AG04449 (cell line): ENCODE data around the gene CCDC68.

ENCODE experiments used
- CTCF ChIA-PET: fragments of 350-600 bp; formaldehyde crosslinking; extraction: SDS; loops from one replicate; lab custom pipeline; 2021; ENCODE audit warnings: antibody characterized with exemption; lab: Yijun Ruan, JAX
- POLR2A ChIA-PET: fragments of 400-600, 350-600 bp; formaldehyde crosslinking; extraction: SDS; loops from one replicate; lab custom pipeline; 2020; ENCODE audit warnings: antibody characterized with exemption, inconsistent platforms; lab: Yijun Ruan, JAX
- DNase-seq: peaks from one replicate; pipeline ENCODE4 v3.0.0-alpha.2; 2010; ENCODE audit warnings: low read depth, low spot score
- H3K4me3 ChIP-seq: 2 replicates; pipeline ENCODE4 v1.5.1; 2011; ENCODE audit warnings: low read depth, mild to moderate bottlenecking, control low read depth, low read length
- TF ChIP-seq, protein P1 (sequence below): IDR thresholded peaks from one replicate; pipeline ENCODE4 v1.5.1; 2011; ENCODE audit warnings: mild to moderate bottlenecking, moderate library complexity, low read length, control low read depth, inconsistent platforms; ENCODE audit not compliant: insufficient read depth; ENCODE audit errors: missing control alignments

Gene CCDC68

DNA sequence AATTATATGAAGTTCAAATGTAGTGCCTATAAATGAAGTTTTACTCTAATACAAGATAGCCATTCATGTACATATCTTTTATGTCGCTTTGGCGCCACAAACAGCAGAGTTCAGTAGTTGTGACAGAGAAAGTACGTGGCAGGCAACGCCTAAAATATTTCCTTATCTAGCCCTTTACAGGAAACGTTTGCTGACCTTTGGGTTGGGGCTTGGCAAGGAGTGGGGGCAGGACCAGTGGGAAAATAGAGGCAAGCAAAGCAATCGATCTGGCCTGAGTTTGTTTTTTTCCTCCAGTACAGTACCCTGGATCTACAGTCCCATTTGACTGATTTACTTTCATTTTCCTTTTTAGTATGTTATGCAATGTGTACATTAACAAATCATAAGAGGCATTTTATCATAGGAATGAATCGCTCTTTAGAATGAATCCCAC lies 13.1 kb downstream of the CCDC68 start:
- H3K4me3 ChIP-seq = peak overlapping the region; percentile 46

DNA sequence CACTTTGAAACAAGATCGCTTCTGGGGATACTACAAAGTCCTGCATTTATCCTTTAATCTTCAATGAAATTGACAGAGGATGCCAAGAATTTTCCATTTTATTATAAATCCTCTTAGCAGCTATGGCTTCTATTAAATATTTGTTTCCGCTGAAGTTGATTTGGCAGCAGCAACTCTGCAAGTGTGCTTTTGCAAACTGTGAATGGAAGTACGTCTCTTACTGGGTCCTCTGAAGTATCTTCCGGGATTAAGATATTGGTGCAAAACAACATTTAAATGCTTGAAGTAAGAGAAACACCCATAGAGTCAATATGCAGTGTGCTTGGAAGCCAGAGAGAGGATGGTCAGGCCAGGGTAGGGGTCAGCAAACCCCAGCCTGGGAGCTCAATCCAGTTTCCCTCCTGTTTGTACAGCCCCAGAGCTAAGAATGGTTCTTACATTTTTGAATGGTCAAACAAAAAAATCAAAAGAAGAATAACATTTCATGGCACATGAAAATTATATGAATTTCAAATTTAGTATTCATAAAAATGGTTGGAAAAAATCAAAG lies 13.6 kb downstream of the CCDC68 start:
- ChIA-PET POLR2A (no interaction called here), CTCF (interaction anchor here (1.5 kb wide), 1 partner anchor 274 kb away, joined by 4 read pairs; no protein-coding TSS in a partner anchor)
- TF ChIP-seq, protein P1, sequence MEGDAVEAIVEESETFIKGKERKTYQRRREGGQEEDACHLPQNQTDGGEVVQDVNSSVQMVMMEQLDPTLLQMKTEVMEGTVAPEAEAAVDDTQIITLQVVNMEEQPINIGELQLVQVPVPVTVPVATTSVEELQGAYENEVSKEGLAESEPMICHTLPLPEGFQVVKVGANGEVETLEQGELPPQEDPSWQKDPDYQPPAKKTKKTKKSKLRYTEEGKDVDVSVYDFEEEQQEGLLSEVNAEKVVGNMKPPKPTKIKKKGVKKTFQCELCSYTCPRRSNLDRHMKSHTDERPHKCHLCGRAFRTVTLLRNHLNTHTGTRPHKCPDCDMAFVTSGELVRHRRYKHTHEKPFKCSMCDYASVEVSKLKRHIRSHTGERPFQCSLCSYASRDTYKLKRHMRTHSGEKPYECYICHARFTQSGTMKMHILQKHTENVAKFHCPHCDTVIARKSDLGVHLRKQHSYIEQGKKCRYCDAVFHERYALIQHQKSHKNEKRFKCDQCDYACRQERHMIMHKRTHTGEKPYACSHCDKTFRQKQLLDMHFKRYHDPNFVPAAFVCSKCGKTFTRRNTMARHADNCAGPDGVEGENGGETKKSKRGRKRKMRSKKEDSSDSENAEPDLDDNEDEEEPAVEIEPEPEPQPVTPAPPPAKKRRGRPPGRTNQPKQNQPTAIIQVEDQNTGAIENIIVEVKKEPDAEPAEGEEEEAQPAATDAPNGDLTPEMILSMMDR = no peak
- no peak for DNase-seq
- H3K4me3 ChIP-seq = no peak overlapping the region

More for the DNA sequence above, 13.1 kb downstream of the CCDC68 start:
- POLR2A ChIA-PET = no interaction called here
- no peak for DNase-seq
- TF ChIP-seq, protein P1 = no peak
- CTCF ChIA-PET = interaction anchor here (1.5 kb wide), 1 partner anchor 274 kb away, joined by 4 read pairs; no protein-coding TSS in a partner anchor

DNA sequence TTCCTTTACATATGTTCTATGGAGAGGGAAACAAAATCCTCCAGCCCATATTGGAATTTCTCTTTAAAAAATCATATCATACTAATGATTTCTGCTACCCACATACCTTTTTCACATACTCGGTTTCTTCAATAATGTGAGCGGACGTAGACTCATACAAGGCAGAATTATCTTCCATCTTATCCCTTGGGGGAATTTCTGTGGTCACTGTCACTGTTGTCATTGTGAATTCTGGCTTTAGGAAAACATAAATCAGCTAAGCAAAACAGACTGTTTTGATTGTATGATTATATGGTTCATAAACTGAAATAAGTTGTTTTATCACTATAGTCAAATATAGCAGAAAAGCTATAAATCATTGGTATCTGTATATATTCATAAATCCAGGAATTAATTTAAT lies 16.7 kb downstream of the CCDC68 start:
- ChIA-PET CTCF (no interaction called here), POLR2A (no interaction called here)
- TF ChIP-seq, protein P1 = no peak
- no peak overlapping the region for H3K4me3 ChIP-seq
- no peak for DNase-seq

- POLR2A ChIA-PET = no interaction called here
- TF ChIP-seq, protein P1 = no peak
- H3K4me3 ChIP-seq = no peak overlapping the region
- no peak for DNase-seq
- CTCF ChIA-PET = no interaction called here
These were observed 17.1 kb downstream of the CCDC68 start for GRCh38 chr18:54942144-54942543.

DNA sequence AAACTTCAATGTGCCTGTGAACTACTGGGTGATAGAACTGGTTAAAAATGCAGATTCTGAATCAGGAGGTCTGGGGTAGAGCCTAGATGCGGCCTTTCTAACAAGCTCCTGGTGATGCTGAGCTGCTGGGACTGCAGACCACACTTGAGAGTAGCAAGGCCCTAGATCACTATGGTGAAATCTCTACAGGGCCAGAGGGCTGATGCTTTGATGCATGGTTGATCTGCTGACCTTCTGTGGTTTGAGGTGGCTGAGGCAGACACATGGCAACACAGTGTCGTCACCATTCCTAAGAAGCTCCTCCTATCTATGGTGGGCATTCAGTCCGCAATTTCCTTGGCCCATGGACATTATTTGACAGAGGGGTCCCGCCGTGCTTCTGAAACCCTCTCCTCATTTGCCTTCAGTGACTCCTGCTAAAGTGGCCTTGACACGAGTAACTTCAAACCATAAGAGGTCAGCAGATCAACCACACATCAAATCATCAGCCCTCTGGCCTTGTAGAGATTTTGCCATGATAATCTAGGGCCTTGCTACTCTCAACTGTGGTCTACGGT lies 19.8 kb downstream of the CCDC68 start:
- CTCF ChIA-PET = no interaction called here

DNA sequence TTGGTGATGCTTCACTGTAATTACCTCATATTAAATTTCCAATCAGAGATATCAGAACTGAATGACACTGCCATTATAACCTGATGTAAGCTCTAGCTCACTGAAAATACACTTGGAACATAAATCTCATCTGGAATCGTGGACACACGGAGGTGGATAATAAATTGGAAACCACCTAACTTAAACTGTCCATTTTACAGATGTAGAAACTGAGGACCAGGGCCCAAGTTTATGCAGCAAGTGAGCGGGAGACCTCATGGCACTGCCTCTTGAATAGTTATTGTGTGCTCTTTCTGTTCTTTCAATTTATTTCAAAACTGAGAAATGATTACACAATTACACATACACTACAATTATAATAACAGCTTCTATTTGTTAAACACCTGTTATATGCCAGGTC lies 20.8 kb downstream of the CCDC68 start:
- TF ChIP-seq, protein P1 = no peak
- CTCF ChIA-PET = interaction anchor here (0.9 kb wide), 1 partner anchor 44 kb away, joined by 3 read pairs; no protein-coding TSS in a partner anchor

More for the DNA sequence above, 19.8 kb downstream of the CCDC68 start:
- TF ChIP-seq, protein P1 = no peak
- H3K4me3 ChIP-seq = no peak overlapping the region
- no peak for DNase-seq
- POLR2A ChIA-PET = no interaction called here

More for the DNA sequence above, 20.8 kb downstream of the CCDC68 start:
- no peak for DNase-seq
- no peak overlapping the region for H3K4me3 ChIP-seq
- POLR2A ChIA-PET = no interaction called here
